GM10266 (cell line): Measurements from ENCODE around the gene PTGR2.
"Not testable (repeated sequence)": the region's sequence is repeated elsewhere in the genome, so short reads cannot be mapped to it uniquely, and the experiment has no call there.

Source experiments
- DNase-seq: peaks from one replicate; pipeline ENCODE4 v3.0.0; 2012; ENCODE audit errors: extremely low spot score
- CTCF ChIP-seq: IDR thresholded peaks from 2 replicates; pipeline ENCODE4 v1.5.1; 2012; ENCODE audit warnings: mild to moderate bottlenecking, low read depth; ENCODE audit not compliant: control insufficient read depth, insufficient read depth; ENCODE audit errors: missing control alignments

Gene PTGR2

GRCh38 chr14:73865534-73866113 is 14.0 kb downstream of the PTGR2 start:
- DNase-seq, result no peak
- TF ChIP-seq CTCF, result no peak

DNA sequence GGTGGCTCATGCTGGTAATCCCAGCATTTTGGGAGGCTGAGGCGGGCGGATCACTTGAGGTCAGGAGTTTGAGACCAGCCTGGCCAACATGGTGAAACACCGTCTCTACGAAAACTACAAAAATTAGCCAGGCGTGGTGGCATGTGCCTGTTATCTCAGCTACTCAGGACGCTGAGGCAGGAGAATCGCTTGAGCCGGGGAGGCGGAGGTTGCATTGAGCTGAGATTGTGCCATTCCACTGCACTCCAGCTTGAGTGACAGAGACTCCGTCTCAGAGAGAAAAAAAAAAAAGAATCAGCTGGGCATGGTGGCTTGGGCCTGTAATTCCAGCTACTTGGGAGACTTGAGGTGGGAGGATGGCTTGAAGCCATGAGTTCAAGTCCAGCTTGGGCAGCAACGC is 18.1 kb downstream of the PTGR2 start:
- not testable (repeated sequence) for DNase-seq

DNA sequence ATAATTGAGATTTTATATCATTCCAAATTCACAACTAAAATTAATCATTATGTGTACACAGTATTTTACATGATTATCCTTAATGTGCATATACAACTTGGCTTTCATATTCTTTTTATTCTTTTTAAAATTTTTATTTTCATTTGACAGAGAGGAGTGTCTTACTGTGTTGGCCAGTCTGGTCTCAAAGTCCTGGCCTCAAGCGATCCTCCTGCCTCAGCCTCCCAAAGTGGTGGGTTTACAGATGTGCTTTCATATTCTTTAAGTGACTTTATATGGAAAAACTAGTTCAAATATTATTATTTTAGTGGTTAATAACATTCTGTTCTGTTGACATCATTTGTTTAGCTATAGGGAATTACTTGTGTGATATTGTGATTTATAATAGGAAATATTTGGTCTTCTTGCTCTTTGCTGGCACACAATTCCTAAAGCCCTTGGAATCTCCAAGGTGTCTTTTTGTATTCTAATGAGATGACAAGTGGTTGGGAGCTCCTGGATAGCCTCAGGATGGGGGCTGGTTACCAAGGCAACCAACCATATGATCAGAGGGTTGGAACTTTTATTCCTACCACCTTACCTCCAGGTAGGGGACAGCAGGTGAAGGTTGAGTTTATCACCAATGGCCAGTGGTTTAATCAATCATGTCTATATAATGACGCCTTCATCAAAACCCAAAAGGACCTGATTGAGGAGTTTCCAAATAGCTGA is 19.0 kb downstream of the PTGR2 start:
- no peak for DNase-seq
- no peak for TF ChIP-seq CTCF

DNA sequence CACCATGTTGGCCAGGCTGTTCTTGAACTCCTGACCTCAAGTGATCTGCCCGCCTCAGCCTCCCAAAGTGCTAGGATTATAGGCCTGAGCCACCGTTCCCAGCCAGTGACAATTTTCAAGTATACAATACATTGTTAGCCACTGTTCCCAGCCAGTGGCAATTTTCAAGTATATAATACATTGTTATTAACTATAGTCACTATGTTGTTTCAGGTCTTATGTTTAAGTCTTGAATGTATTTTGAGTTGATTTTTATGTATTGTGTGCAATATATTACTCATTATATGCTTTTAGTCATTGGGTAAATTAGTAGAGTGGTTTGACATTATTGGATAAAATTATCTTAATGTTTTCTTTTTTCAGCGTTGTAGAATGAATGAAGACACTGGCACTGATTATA is 22.0 kb downstream of the PTGR2 start:
- TF ChIP-seq CTCF, result no peak
- DNase-seq, result no peak

- no peak for DNase-seq
- TF ChIP-seq CTCF, result no peak
These were observed 26.2 kb downstream of the PTGR2 start for GRCh38 chr14:73877790-73878189.

DNA sequence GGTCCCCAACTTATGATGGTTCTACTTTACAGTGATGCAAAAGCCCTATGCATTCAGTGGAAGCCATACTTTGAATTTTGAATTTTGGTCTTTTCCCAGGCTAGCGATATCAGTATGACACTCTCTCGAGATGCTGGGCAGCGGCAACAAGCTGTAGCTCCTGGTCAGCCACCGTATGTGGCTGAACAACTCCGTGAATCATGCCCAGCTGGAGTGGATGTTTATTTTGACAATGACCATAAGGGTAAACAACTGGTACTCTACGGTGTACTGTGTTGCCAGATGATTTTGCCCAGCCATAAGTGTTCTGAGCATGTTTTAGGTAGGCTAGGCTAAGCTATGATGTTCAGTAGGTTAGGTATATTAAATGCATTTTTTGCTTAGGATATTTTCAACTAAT is 26.8 kb downstream of the PTGR2 start:
- no peak for TF ChIP-seq CTCF
- no peak for DNase-seq

GRCh38 chr14:73879027-73879426 is 27.4 kb downstream of the PTGR2 start:
- DNase-seq, result no peak
- TF ChIP-seq CTCF, result no peak
